Endothelial cell of umbilical vein (primary cell): ENCODE results near the gene HMGXB3. TPM values are rescaled to one million over a fixed set of nuclear protein-coding genes. Genes with fewer than 3 reads are reported as not detected.

Experiments used
- BruUV-seq: library from RNA; stranded (reverse); fragments of 400-500 nt; replicated peaks from 2 replicates; lab custom pipeline; 2021; lab: Mats Ljungman, UMichigan
- CTCF ChIA-PET: fragments of 300-600, 350-600 bp; sonication (Branson Sonifier 250); formaldehyde crosslinking; loops from one replicate; lab custom pipeline; 2021; ENCODE audit warnings: antibody characterized with exemption, inconsistent platforms; lab: Charles Lee
- POLR2A ChIA-PET: fragments of 300-600, 350-600 bp; sonication (Branson Sonifier 250); formaldehyde crosslinking; loops from one replicate; lab custom pipeline; 2021; ENCODE audit warnings: antibody characterized with exemption, inconsistent platforms; lab: Charles Lee
- DNase-seq: peaks from one replicate; pipeline ENCODE4 v3.0.0-alpha.2; 2011; ENCODE audit warnings: low read depth, low spot score
- FAIRE-seq: peaks from 2 replicates; lab custom pipeline; 2011; peaks lifted over from hg19 to GRCh38; lab: Jason Lieb, UNC
- H2AFZ ChIP-seq: 2 replicates; pipeline ENCODE4 v1.6.0; 2012; ENCODE audit warnings: low read depth, low read length, control low read depth, inconsistent platforms
- H3K27ac ChIP-seq: 2 replicates; pipeline ENCODE4 v1.5.1; 2011; ENCODE audit warnings: low read depth, mild to moderate bottlenecking, control low read depth, low read length, moderate library complexity; ENCODE audit not compliant: insufficient read depth
- H3K27me3 ChIP-seq, 2 experiments: 2 replicates each; pipeline versions ENCODE4 v1.6.0 to v1.6.1; 2011; ENCODE audit warnings: low read length in 2 of 2, mixed read lengths in 1 of 2; ENCODE audit not compliant: control insufficient read depth in 2 of 2, insufficient read depth in 2 of 2
- H3K36me3 ChIP-seq, 2 experiments: 2 replicates in 1 of 2; 3 replicates in 1 of 2; pipeline ENCODE4 v1.5.1; 2011; ENCODE audit warnings: low read length in 2 of 2, mild to moderate bottlenecking in 1 of 2, moderate library complexity in 1 of 2; ENCODE audit not compliant: control insufficient read depth in 2 of 2, insufficient read depth in 2 of 2; ENCODE audit errors: extremely low read depth in 1 of 2
- H3K4me1 ChIP-seq: 3 replicates; pipeline ENCODE4 v1.5.1; 2011; ENCODE audit warnings: mild to moderate bottlenecking, low read length; ENCODE audit not compliant: control insufficient read depth, insufficient read depth; ENCODE audit errors: extremely low read depth
- H3K4me2 ChIP-seq: 2 replicates; pipeline ENCODE4 v1.6.1; 2011; ENCODE audit warnings: low read length, control low read depth, mixed read lengths; ENCODE audit not compliant: insufficient read depth
- H3K4me3 ChIP-seq, 3 experiments: fragments of 200-600 bp in 1 of 3; sonication (generic), shearing (Covaris generic) in 1 of 3; replicated peaks in 1 of 3; 2 replicates each; pipeline ENCODE4 v1.5.1; 2011 to 2016; ENCODE audit warnings: control low read depth in 3 of 3, low read length in 3 of 3, mild to moderate bottlenecking in 2 of 3, inconsistent platforms in 1 of 3, low read depth in 1 of 3, moderate library complexity in 1 of 3; ENCODE audit not compliant: insufficient read depth in 1 of 3
- H3K79me2 ChIP-seq: 2 replicates; pipeline ENCODE4 v1.6.0; 2012; ENCODE audit warnings: low read length, inconsistent platforms; ENCODE audit not compliant: control insufficient read depth, insufficient read depth
- H3K9ac ChIP-seq: replicated peaks from 2 replicates; pipeline ENCODE3; 2011; ENCODE audit warnings: low read length, control low read depth; ENCODE audit not compliant: insufficient read depth; ENCODE audit errors: extremely low read depth
- H3K9me1 ChIP-seq: replicated peaks from 3 replicates; pipeline ENCODE4 v1.6.0; 2011; ENCODE audit warnings: mild to moderate bottlenecking, low read length; ENCODE audit not compliant: control insufficient read depth, insufficient read depth; ENCODE audit errors: extremely low read depth
- H3K9me3 ChIP-seq: replicated peaks from 2 replicates; pipeline ENCODE4 v1.5.1; 2012; ENCODE audit warnings: low read length, inconsistent platforms; ENCODE audit not compliant: control insufficient read depth, insufficient read depth
- H4K20me1 ChIP-seq: replicated peaks from 2 replicates; pipeline ENCODE3; 2011; ENCODE audit warnings: mild to moderate bottlenecking, low read length; ENCODE audit not compliant: control insufficient read depth, insufficient read depth; ENCODE audit errors: extremely low read depth
- EZH2 ChIP-seq: IDR thresholded peaks from 2 replicates; pipeline ENCODE4 v1.6.1; 2012; ENCODE audit warnings: borderline replicate concordance, low read depth, mild to moderate bottlenecking, moderate library complexity, low read length, inconsistent platforms; ENCODE audit not compliant: severe bottlenecking
- FOS ChIP-seq: IDR thresholded peaks from 2 replicates; pipeline ENCODE4 v1.6.1; 2011; ENCODE audit warnings: mild to moderate bottlenecking, low read length, moderate library complexity, borderline replicate concordance; ENCODE audit not compliant: insufficient read depth
- GATA2 ChIP-seq: IDR thresholded peaks from 2 replicates; pipeline ENCODE4 v1.7.0; 2011; ENCODE audit warnings: low read depth, mild to moderate bottlenecking, moderate library complexity, mixed read lengths, low read length; ENCODE audit not compliant: insufficient read length, insufficient read depth
- JUN ChIP-seq: IDR thresholded peaks from 2 replicates; pipeline ENCODE4 v1.6.1; 2011; ENCODE audit warnings: borderline replicate concordance, low read depth; ENCODE audit not compliant: insufficient read length, insufficient read depth
- MYC ChIP-seq: IDR thresholded peaks from one replicate; pipeline ENCODE4 v1.6.1; 2011; ENCODE audit warnings: mild to moderate bottlenecking, low read depth, low read length
- POLR2A ChIP-seq: IDR thresholded peaks from 2 replicates; pipeline ENCODE4 v1.6.1; 2012; ENCODE audit warnings: low read depth, mild to moderate bottlenecking, control low read depth, low read length
- POLR2AphosphoS5 ChIP-seq: IDR thresholded peaks from 2 replicates; pipeline ENCODE4 v1.6.1; 2012; ENCODE audit warnings: low read depth, mild to moderate bottlenecking, control low read depth, low read length, moderate library complexity; ENCODE audit not compliant: insufficient read depth
- dilution Hi-C: fragments of 300-500 bp; cut with MboI; formaldehyde crosslinking; loops from one replicate; pipeline ENCODE4 v1.15.0; 2019; ENCODE audit warnings: low sequenced_read_pairs; ENCODE audit not compliant: extremely low pct_ligation_motif_present
- intact Hi-C: fragments of 100-400 bp; cut with micrococcal nuclease; formaldehyde crosslinking; loops from one replicate; pipeline ENCODE4 v1.10.0; 2022
- polyA plus RNA-seq, 4 experiments: library from polyadenylated mRNA; depleted of rRNA in 3 of 4; stranded (reverse) in 3 of 4; unstranded in 1 of 4; fragments of >200 nt; gene quantifications; 2 replicates each; pipeline versions ENCODE4 v1.2.1 to v1.2.3, GENCODE V29; 2011 to 2012; ENCODE audit warnings: missing spikeins in 1 of 4
- total RNA-seq: library from RNA; stranded (reverse); gene quantifications from 2 replicates; pipeline ENCODE4 v1.2.3, GENCODE V29; 2021
- TF ChIP-seq, protein P1 (sequence below), 2 donors: IDR thresholded peaks; 1 replicate in 1 of 2; 2 replicates in 1 of 2; pipeline ENCODE4 v1.5.1; 2011; ENCODE audit warnings: low read length in 2 of 2, mild to moderate bottlenecking in 2 of 2, moderate library complexity in 2 of 2, control low read depth in 1 of 2, inconsistent platforms in 1 of 2, low read depth in 1 of 2; ENCODE audit not compliant: insufficient read depth in 1 of 2; ENCODE audit errors: extremely low read depth in 1 of 2
- TF ChIP-seq, protein P2 (sequence below): IDR thresholded peaks from 2 replicates; pipeline ENCODE4 v1.6.1; 2011; ENCODE audit not compliant: insufficient read depth, insufficient read length

HMGXB3 gene
- total and polyA plus RNA-seq, 2 donors (not counting 3 experiments of a cell fraction or from before 2014, with no cell fraction given), result 34.8 to 52.6 TPM

- H3K79me2 ChIP-seq, result no peaks in the 10 kb centered on the region
- no peaks in the 10 kb centered on the region for H3K27me3 ChIP-seq
- dilution Hi-C loops (no loop called here), intact Hi-C loops (no loop called here)
- FAIRE-seq, result no peak
- no peaks in the 10 kb centered on the region for H4K20me1 ChIP-seq
- H3K4me1 ChIP-seq, result peaks cover 29% of the 10 kb centered on the region
- no peak overlapping the region for H3K27ac ChIP-seq
- no peak for TF ChIP-seq JUN
- TF ChIP-seq, protein P1, sequence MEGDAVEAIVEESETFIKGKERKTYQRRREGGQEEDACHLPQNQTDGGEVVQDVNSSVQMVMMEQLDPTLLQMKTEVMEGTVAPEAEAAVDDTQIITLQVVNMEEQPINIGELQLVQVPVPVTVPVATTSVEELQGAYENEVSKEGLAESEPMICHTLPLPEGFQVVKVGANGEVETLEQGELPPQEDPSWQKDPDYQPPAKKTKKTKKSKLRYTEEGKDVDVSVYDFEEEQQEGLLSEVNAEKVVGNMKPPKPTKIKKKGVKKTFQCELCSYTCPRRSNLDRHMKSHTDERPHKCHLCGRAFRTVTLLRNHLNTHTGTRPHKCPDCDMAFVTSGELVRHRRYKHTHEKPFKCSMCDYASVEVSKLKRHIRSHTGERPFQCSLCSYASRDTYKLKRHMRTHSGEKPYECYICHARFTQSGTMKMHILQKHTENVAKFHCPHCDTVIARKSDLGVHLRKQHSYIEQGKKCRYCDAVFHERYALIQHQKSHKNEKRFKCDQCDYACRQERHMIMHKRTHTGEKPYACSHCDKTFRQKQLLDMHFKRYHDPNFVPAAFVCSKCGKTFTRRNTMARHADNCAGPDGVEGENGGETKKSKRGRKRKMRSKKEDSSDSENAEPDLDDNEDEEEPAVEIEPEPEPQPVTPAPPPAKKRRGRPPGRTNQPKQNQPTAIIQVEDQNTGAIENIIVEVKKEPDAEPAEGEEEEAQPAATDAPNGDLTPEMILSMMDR (IDR thresholded peaks at IDR 0.05; ENCODE audit: extremely low read depth in 1 of 2, insufficient read depth in 1 of 2, low read depth in 1 of 2, low read length in 2 of 2), result no peak
- TF ChIP-seq MYC, result no peak
- TF ChIP-seq GATA2, result no peak
- TF ChIP-seq POLR2A, result no peak
- no peak for TF ChIP-seq POLR2AphosphoS5
- TF ChIP-seq, protein P2, sequence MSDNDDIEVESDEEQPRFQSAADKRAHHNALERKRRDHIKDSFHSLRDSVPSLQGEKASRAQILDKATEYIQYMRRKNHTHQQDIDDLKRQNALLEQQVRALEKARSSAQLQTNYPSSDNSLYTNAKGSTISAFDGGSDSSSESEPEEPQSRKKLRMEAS, result no peak
- TF ChIP-seq FOS, result no peak
- no peak for TF ChIP-seq EZH2
- H2AFZ ChIP-seq, result no peak overlapping the region
- ChIA-PET POLR2A (no interaction called here), CTCF (interaction anchor here (0.6 to 1.6 kb wide), 4 partner anchors 9 to 399 kb away, joined by 3 to 4 read pairs (median 4); no protein-coding TSS in a partner anchor)
- no peaks in the 10 kb centered on the region for H3K36me3 ChIP-seq
- no TSS peak for BruUV-seq
- H3K9me1 ChIP-seq, result no peaks in the 10 kb centered on the region
- H3K9ac ChIP-seq, result no peak overlapping the region
- no peak overlapping the region for H3K4me3 ChIP-seq
- no peaks in the 10 kb centered on the region for H3K9me3 ChIP-seq
- H3K4me2 ChIP-seq, result no peak overlapping the region
- DNase-seq, result no peak
Measured at GRCh38 chr5:150065886-150066285, 65.3 kb downstream of the HMGXB3 start.
